H1 (cell line): ENCODE measurements around the gene PTBP1. TPM values are rescaled to one million over a fixed set of nuclear protein-coding genes. Genes with fewer than 3 reads are reported as not detected.

Experiments used
- CTCF ChIA-PET: fragments of 300-600 bp; sonication (Branson Sonifier 250); formaldehyde crosslinking; loops from one replicate; lab custom pipeline; 2021; ENCODE audit not compliant: partially characterized antibody; lab: Charles Lee
- POLR2A ChIA-PET: fragments of 300-600 bp; sonication (Branson Sonifier 250); formaldehyde crosslinking; loops from one replicate; lab custom pipeline; 2021; ENCODE audit warnings: inconsistent platforms; ENCODE audit not compliant: partially characterized antibody; lab: Charles Lee
- DNase-seq, 2 experiments: peaks; one replicate each; pipeline versions ENCODE4 v3.0.0 to v3.0.0-alpha.2; 2010 to 2022; ENCODE audit warnings: low spot score in 2 of 2, low read depth in 1 of 2, mixed read lengths in 1 of 2
- FAIRE-seq: peaks from 2 replicates; lab custom pipeline; 2011; peaks lifted over from hg19 to GRCh38; lab: Jason Lieb, UNC
- H2AFZ ChIP-seq: 2 replicates; pipeline ENCODE4 v1.8.1; 2012; ENCODE audit warnings: low read length, inconsistent platforms
- H2AK5ac ChIP-seq: 2 replicates; pipeline ENCODE4 v1.6.1; 2013; ENCODE audit warnings: low read depth, low read length
- H2BK120ac ChIP-seq: replicated peaks from 2 replicates; pipeline ENCODE3; 2013; ENCODE audit warnings: low read depth, low read length, inconsistent platforms
- H2BK12ac ChIP-seq: 2 replicates; pipeline ENCODE4 v1.6.1; 2013; ENCODE audit warnings: low read depth, low read length
- H2BK15ac ChIP-seq: 2 replicates; pipeline ENCODE4 v1.6.1; 2013; ENCODE audit warnings: low read length
- H2BK20ac ChIP-seq: 2 replicates; pipeline ENCODE4 v1.6.1; 2013; ENCODE audit warnings: low read length
- H2BK5ac ChIP-seq: 2 replicates; pipeline ENCODE4 v1.6.1; 2013; ENCODE audit warnings: low read depth, low read length
- H3K14ac ChIP-seq: 2 replicates; pipeline ENCODE4 v1.6.1; 2013; ENCODE audit warnings: inconsistent platforms; ENCODE audit not compliant: insufficient read length
- H3K18ac ChIP-seq: 2 replicates; pipeline ENCODE4 v1.6.1; 2013; ENCODE audit warnings: low read length; ENCODE audit errors: extremely low read depth
- H3K23ac ChIP-seq: 2 replicates; pipeline ENCODE4 v1.6.1; 2013; ENCODE audit warnings: inconsistent platforms; ENCODE audit not compliant: insufficient read length
- H3K23me2 ChIP-seq: 2 replicates; pipeline ENCODE4 v1.6.1; 2013; ENCODE audit warnings: low read depth, low read length
- H3K27ac ChIP-seq: 2 replicates; pipeline ENCODE4 v1.6.1; 2011; ENCODE audit warnings: low read depth, low read length, inconsistent platforms
- H3K27me3 ChIP-seq, 4 experiments: replicated peaks in 1 of 4; 1 replicate in 1 of 4; 2 replicates in 3 of 4; pipeline versions ENCODE4 v1.6.1 to v1.8.1; 2011 to 2013; ENCODE audit warnings: low read length in 3 of 4, mild to moderate bottlenecking in 3 of 4, inconsistent platforms in 2 of 4, mixed read lengths in 2 of 4, moderate library complexity in 1 of 4; ENCODE audit not compliant: control insufficient read depth in 3 of 4, insufficient read depth in 3 of 4; ENCODE audit errors: extremely low read depth in 1 of 4
- H3K36me3 ChIP-seq, 4 experiments: 2 replicates each; pipeline versions ENCODE4 v1.6.1 to v1.8.1; 2011 to 2013; ENCODE audit warnings: mild to moderate bottlenecking in 4 of 4, low read length in 3 of 4, moderate library complexity in 2 of 4, control low read depth in 1 of 4, inconsistent platforms in 1 of 4; ENCODE audit not compliant: insufficient read depth in 4 of 4, control insufficient read depth in 2 of 4
- H3K4ac ChIP-seq: replicated peaks from 2 replicates; pipeline ENCODE3; 2013; ENCODE audit warnings: low read length, low read depth, mixed read lengths, inconsistent platforms; ENCODE audit not compliant: insufficient read length
- H3K4me1 ChIP-seq, 4 experiments: replicated peaks in 1 of 4; 1 replicate in 1 of 4; 2 replicates in 3 of 4; pipeline versions ENCODE4 v1.6.1 to v1.8.1; 2011 to 2013; ENCODE audit warnings: low read length in 3 of 4, inconsistent platforms in 2 of 4, mixed read lengths in 1 of 4; ENCODE audit not compliant: insufficient read depth in 4 of 4, control insufficient read depth in 3 of 4
- H3K4me2 ChIP-seq, 2 experiments: 2 replicates each; pipeline versions ENCODE4 v1.6.1 to v1.8.1; 2011 to 2013; ENCODE audit warnings: low read depth in 2 of 2, low read length in 2 of 2, control low read depth in 1 of 2, inconsistent platforms in 1 of 2, mild to moderate bottlenecking in 1 of 2; ENCODE audit not compliant: insufficient read depth in 1 of 2
- H3K4me3 ChIP-seq, 4 experiments: fragments of 200-600, 300-600 bp in 1 of 4; sonication (generic), shearing (Covaris generic), sonication (Bioruptor Twin) in 1 of 4; 2 replicates each; pipeline versions ENCODE4 v1.5.1 to v1.8.1; 2011 to 2016; ENCODE audit warnings: low read length in 4 of 4, low read depth in 3 of 4, control low read depth in 2 of 4, inconsistent platforms in 2 of 4, mild to moderate bottlenecking in 2 of 4, mixed read lengths in 1 of 4, moderate library complexity in 1 of 4; ENCODE audit not compliant: insufficient read depth in 2 of 4; ENCODE audit errors: extremely low read depth in 1 of 4
- H3K56ac ChIP-seq: replicated peaks from 2 replicates; pipeline ENCODE3; 2013; ENCODE audit warnings: low read depth, mild to moderate bottlenecking, mixed read lengths, low read length, inconsistent platforms; ENCODE audit not compliant: insufficient read length
- H3K79me1 ChIP-seq: 2 replicates; pipeline ENCODE4 v1.6.1; 2013; ENCODE audit warnings: low read depth, low read length, control low read depth
- H3K79me2 ChIP-seq, 2 experiments: 2 replicates each; pipeline versions ENCODE4 v1.6.1 to v1.8.1; 2012 to 2013; ENCODE audit warnings: low read length in 2 of 2, mild to moderate bottlenecking in 2 of 2, inconsistent platforms in 1 of 2; ENCODE audit not compliant: insufficient read depth in 2 of 2, control insufficient read depth in 1 of 2
- H3K9ac ChIP-seq, 4 experiments: replicated peaks in 1 of 4; 1 replicate in 1 of 4; 2 replicates in 3 of 4; pipeline versions ENCODE4 v1.6.1 to v1.8.1; 2011 to 2013; ENCODE audit warnings: low read depth in 3 of 4, low read length in 3 of 4, control low read depth in 2 of 4, mild to moderate bottlenecking in 2 of 4, moderate library complexity in 2 of 4, inconsistent platforms in 1 of 4; ENCODE audit errors: extremely low read depth in 1 of 4
- H3K9me3 ChIP-seq, 2 experiments: 2 replicates each; pipeline versions ENCODE4 v1.6.1 to v1.8.1; 2012 to 2013; ENCODE audit warnings: mild to moderate bottlenecking in 2 of 2, moderate library complexity in 2 of 2, control low read depth in 1 of 2, inconsistent platforms in 1 of 2, low read depth in 1 of 2, low read length in 1 of 2, mixed read lengths in 1 of 2; ENCODE audit not compliant: insufficient read depth in 2 of 2
- H4K20me1 ChIP-seq, 2 experiments: replicated peaks in 1 of 2; 2 replicates each; pipeline versions ENCODE3 to v1.8.1; 2011 to 2013; ENCODE audit warnings: inconsistent platforms in 2 of 2, low read length in 2 of 2, mild to moderate bottlenecking in 1 of 2; ENCODE audit not compliant: insufficient read depth in 2 of 2, control insufficient read depth in 1 of 2
- H4K5ac ChIP-seq: 2 replicates; pipeline ENCODE4 v1.6.1; 2013; ENCODE audit warnings: low read length, low read depth, mixed read lengths, inconsistent platforms; ENCODE audit not compliant: insufficient read length
- H4K8ac ChIP-seq: 2 replicates; pipeline ENCODE4 v1.8.0; 2013; ENCODE audit warnings: mild to moderate bottlenecking, moderate library complexity, low read length, inconsistent platforms; ENCODE audit not compliant: insufficient read depth; ENCODE audit errors: extremely low read depth
- H4K91ac ChIP-seq: replicated peaks from 2 replicates; pipeline ENCODE3; 2013; ENCODE audit warnings: low read length, mixed read lengths, inconsistent platforms; ENCODE audit not compliant: insufficient read length
- EP300 ChIP-seq, 2 experiments: IDR thresholded peaks; 1 replicate in 1 of 2; 2 replicates in 1 of 2; pipeline ENCODE4 v1.6.1; 2011 to 2012; ENCODE audit warnings: low read depth in 2 of 2, low read length in 2 of 2, mild to moderate bottlenecking in 2 of 2, borderline replicate concordance in 1 of 2, inconsistent platforms in 1 of 2, moderate library complexity in 1 of 2
- EZH2 ChIP-seq: fragments of 200-600 bp; sonication (generic); IDR thresholded peaks from 2 replicates; pipeline ENCODE4 v1.7.1; 2012; ENCODE audit warnings: low read depth, mild to moderate bottlenecking, moderate library complexity, low read length, inconsistent platforms; ENCODE audit not compliant: severe bottlenecking
- GTF2F1 ChIP-seq: IDR thresholded peaks from 2 replicates; pipeline ENCODE4 v1.6.1; 2012; ENCODE audit warnings: low read depth, low read length, improper control_type of control experiment, borderline replicate concordance
- KDM1A ChIP-seq: fragments of 200-600, 300-600 bp; sonication (generic); IDR thresholded peaks from 2 replicates; pipeline ENCODE4 v1.7.1; 2016; ENCODE audit warnings: mild to moderate bottlenecking, low read length, borderline replicate concordance
- MAFK ChIP-seq: IDR thresholded peaks from 2 replicates; pipeline ENCODE4 v1.6.1; 2012; ENCODE audit warnings: low read depth, mild to moderate bottlenecking, improper control_type of control experiment, low read length
- POU5F1 ChIP-seq: IDR thresholded peaks from 2 replicates; pipeline ENCODE4 v1.6.1; 2011; ENCODE audit warnings: low read depth, mild to moderate bottlenecking, low read length, moderate library complexity
- SIRT6 ChIP-seq: IDR thresholded peaks from one replicate; pipeline ENCODE4 v1.7.1; 2012; ENCODE audit warnings: low read length, inconsistent platforms
- SUZ12 ChIP-seq: fragments of 200-600 bp; sonication (generic); IDR thresholded peaks from 2 replicates; pipeline ENCODE4 v1.6.1; 2012; ENCODE audit warnings: mild to moderate bottlenecking, inconsistent platforms, low read length, moderate library complexity, mixed read lengths
- TAF7 ChIP-seq: optimal IDR thresholded peaks from 2 replicates; pipeline ENCODE3; 2011; ENCODE audit warnings: low read depth, mild to moderate bottlenecking, inconsistent platforms, low read length, moderate library complexity, borderline replicate concordance
- ZNF274 ChIP-seq: IDR thresholded peaks from 2 replicates; pipeline ENCODE4 v1.7.0; 2012; ENCODE audit warnings: low read length, borderline replicate concordance; ENCODE audit errors: extremely low read depth
- WGBS, 2 experiments: shearing (Covaris generic) in 1 of 2; methylation state at CpG; one replicate each; pipeline versions ENCODE4 v1.1.6 to v1.1.7; 2013 to 2015; ENCODE audit warnings: low lambda C conversion rate in 2 of 2, mixed read lengths in 2 of 2, inconsistent platforms in 1 of 2, low coverage in 1 of 2, missing lambda C conversion rate in 1 of 2; ENCODE audit not compliant: insufficient replicate concordance in 2 of 2, insufficient coverage in 1 of 2, insufficient read length in 1 of 2; ENCODE audit errors: extremely low coverage in 1 of 2, missing lambda C conversion rate in 1 of 2; 5-methylcytosine and 5-hydroxymethylcytosine counted together
- polyA plus RNA-seq, 7 experiments: library from polyadenylated mRNA; depleted of rRNA in 3 of 7; stranded (reverse) in 5 of 7; unstranded in 2 of 7; fragments of >200 nt in 5 of 7; fragments of 200-250 nt in 2 of 7; gene quantifications; 1 replicate in 5 of 7; 2 replicates in 1 of 7; 4 replicates in 1 of 7; pipeline versions ENCODE4 v1.2.1 to v1.2.3, GENCODE V29; 2011 to 2013; ENCODE audit warnings: missing spikeins in 2 of 7, mixed read lengths in 2 of 7
- total RNA-seq: library from RNA; stranded (reverse); fragmentation: NEBNext Ultra II Directional; extraction: Animal tissue kit (Norgen Biotek cat#: 25700); gene quantifications from 2 replicates; pipeline ENCODE4 v1.2.1, GENCODE V29; 2021
- TF ChIP-seq, protein P1 (sequence below): IDR thresholded peaks from 2 replicates; pipeline ENCODE4 v1.6.1; 2011; ENCODE audit warnings: low read length, improper control_type of control experiment

PTBP1 gene
- total and polyA plus RNA-seq, 2 of the 8 experiments (the other 6 are each of a cell fraction or from before 2014, with no cell fraction given) = 528 to 888 TPM

DNA sequence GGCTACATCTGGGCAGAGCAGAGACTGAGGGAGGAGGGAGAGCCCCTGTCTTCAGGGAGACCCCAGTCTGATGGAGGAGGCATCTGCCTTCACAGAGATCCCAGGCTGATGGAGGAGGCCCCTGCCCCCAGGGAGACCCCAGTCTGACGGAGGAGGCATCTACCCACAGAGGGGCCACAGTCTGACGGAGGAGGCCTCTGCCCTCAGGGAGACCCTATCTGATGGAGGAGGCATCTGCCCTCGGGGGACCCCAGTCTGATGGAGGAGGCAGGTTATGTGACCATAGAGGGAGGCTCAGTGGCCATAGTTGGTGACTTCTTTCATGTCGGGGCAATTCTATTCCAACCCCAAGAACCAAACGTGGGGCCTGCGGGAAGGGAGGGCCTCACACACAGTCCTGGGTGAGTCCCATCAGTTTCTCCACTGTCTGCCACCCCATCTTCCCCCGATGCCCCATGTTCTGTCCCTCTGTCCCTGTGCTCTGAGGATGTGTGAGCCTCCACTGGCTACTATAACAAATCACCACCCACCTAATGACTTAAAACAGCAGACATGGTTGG lies 32.0 kb upstream of the PTBP1 start:
- no peak overlapping the region for H4K91ac ChIP-seq
- H4K8ac ChIP-seq = no peak overlapping the region
- no peaks in the 10 kb centered on the region for H3K36me3 ChIP-seq
- H2BK5ac ChIP-seq = no peak overlapping the region
- no peaks in the 10 kb centered on the region for H4K20me1 ChIP-seq
- no peak overlapping the region for H3K18ac ChIP-seq
- H2AFZ ChIP-seq = no peak overlapping the region
- no peaks in the 10 kb centered on the region; the same call in 1 of the 2 replicates for H3K79me1 ChIP-seq
- H3K4me1 ChIP-seq = no peaks in the 10 kb centered on the region
- ChIA-PET POLR2A (interaction anchor here (1.2 to 2.3 kb wide), 4 partner anchors 16 to 39 kb away, joined by 3 to 9 read pairs (median 6); no protein-coding TSS in a partner anchor), CTCF (interaction anchor here (0.7 to 0.9 kb wide), 2 partner anchors 95 to 853 kb away, joined by 3 read pairs; no protein-coding TSS in a partner anchor)
- no peak overlapping the region for H3K4ac ChIP-seq
- H3K79me2 ChIP-seq = no peaks in the 10 kb centered on the region
- WGBS, 2 experiments = 85% methylated on average over 7 of the region's 7 CpGs; no CpG with 5 or more reads in 1 of the 2 experiments
- no peak overlapping the region for H3K27ac ChIP-seq
- no peak overlapping the region for H2BK20ac ChIP-seq
- H3K4me2 ChIP-seq = no peak overlapping the region
- no peak overlapping the region for H3K9ac ChIP-seq
- H2AK5ac ChIP-seq = no peak overlapping the region
- H2BK15ac ChIP-seq = no peak overlapping the region
- no peak overlapping the region for H3K4me3 ChIP-seq
- no peak overlapping the region for H4K5ac ChIP-seq
- no peaks in the 10 kb centered on the region for H3K27me3 ChIP-seq
- H3K23me2 ChIP-seq = no peaks in the 10 kb centered on the region
- no peak overlapping the region for H2BK120ac ChIP-seq
- H3K23ac ChIP-seq = no peak overlapping the region
- FAIRE-seq (no peak), DNase-seq (no peak)
- no peak overlapping the region for H2BK12ac ChIP-seq
- no peaks in the 10 kb centered on the region for H3K9me3 ChIP-seq
- no peak overlapping the region for H3K14ac ChIP-seq
- H3K56ac ChIP-seq = no peak overlapping the region
- TF ChIP-seq, protein P1, sequence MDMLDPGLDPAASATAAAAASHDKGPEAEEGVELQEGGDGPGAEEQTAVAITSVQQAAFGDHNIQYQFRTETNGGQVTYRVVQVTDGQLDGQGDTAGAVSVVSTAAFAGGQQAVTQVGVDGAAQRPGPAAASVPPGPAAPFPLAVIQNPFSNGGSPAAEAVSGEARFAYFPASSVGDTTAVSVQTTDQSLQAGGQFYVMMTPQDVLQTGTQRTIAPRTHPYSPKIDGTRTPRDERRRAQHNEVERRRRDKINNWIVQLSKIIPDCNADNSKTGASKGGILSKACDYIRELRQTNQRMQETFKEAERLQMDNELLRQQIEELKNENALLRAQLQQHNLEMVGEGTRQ = no peak
- TF ChIP-seq MAFK (no peak), EP300 (IDR thresholded peaks at IDR 0.05; ENCODE audit: borderline replicate concordance in 1 of 2, low read depth in 2 of 2, low read length in 2 of 2) (no peak), TAF7 (no peak), ZNF274 (no peak), POU5F1 (no peak), EZH2 (no peak), KDM1A (no peak), SUZ12 (no peak), SIRT6 (no peak), GTF2F1 (no peak)
